HG02623 (cell line): ENCODE data around the gene DENND1C.
"Not testable (repeated sequence)": the region's sequence is repeated elsewhere in the genome, so short reads cannot be mapped to it uniquely, and the experiment has no call there.

ENCODE experiments used
- ATAC-seq: cut with Tn5 transposase; IDR thresholded peaks from one replicate; pipeline ENCODE4 v1.9.1; 2021; ENCODE audit warnings: moderate library complexity; ENCODE audit not compliant: unreplicated experiment

Gene DENND1C

GRCh38 chr19:6509118-6509971 is 27.8 kb upstream of the DENND1C start:
- ATAC-seq, result no peak

GRCh38 chr19:6508028-6508771 is 26.6 kb upstream of the DENND1C start:
- ATAC-seq, result not testable (repeated sequence)

- no peak for ATAC-seq
These were observed 22.0 kb upstream of the DENND1C start for GRCh38 chr19:6503407-6504201.

- no peak for ATAC-seq
These were observed 20.4 kb upstream of the DENND1C start, which contains the start of gene TUBB4A for GRCh38 chr19:6501740-6502648. TUBB4A (minus strand) TSS chr19:6502309; CDS start chr19:6502212, 97 bp downstream.

GRCh38 chr19:6500837-6501739 is 19.5 kb upstream of the DENND1C start:
- no peak for ATAC-seq

- ATAC-seq, result no peak
These were observed 17.6 kb upstream of the DENND1C start for GRCh38 chr19:6499052-6499790.

- no peak for ATAC-seq
These were observed 16.9 kb upstream of the DENND1C start for GRCh38 chr19:6498294-6499036.

GRCh38 chr19:6495947-6496346 is 14.4 kb upstream of the DENND1C start:
- ATAC-seq, result no peak

GRCh38 chr19:6494438-6495036 is 12.9 kb upstream of the DENND1C start:
- ATAC-seq, result no peak

GRCh38 chr19:6491802-6492592 is 10.4 kb upstream of the DENND1C start:
- ATAC-seq, result no peak

- no peak for ATAC-seq
These were observed 8.5 kb upstream of the DENND1C start for GRCh38 chr19:6490134-6490533.

- no peak for ATAC-seq
These were observed 7.9 kb upstream of the DENND1C start for GRCh38 chr19:6489278-6490061.

GRCh38 chr19:6484831-6485230 is 3.2 kb upstream of the DENND1C start:
- ATAC-seq, result no peak

- no peak for ATAC-seq
These were observed 2.6 kb upstream of the DENND1C start for GRCh38 chr19:6484230-6484629.

GRCh38 chr19:6483235-6483634 is 1.6 kb upstream of the DENND1C start:
- no peak for ATAC-seq

GRCh38 chr19:6482343-6482686 is 728 bp upstream of the DENND1C start:
- ATAC-seq, result no peak
